Chondrocyte (in vitro differentiated cells): Measurements from ENCODE around the gene ENTPD5. TPM values are rescaled to one million over a fixed set of nuclear protein-coding genes. Genes with fewer than 3 reads are reported as not detected.

Source experiments
- DNase-seq: peaks from one replicate; pipeline ENCODE4 v3.0.0; 2021; ENCODE audit warnings: mixed read lengths, low spot score
- H3K27ac Mint-ChIP-seq: one replicate; pipeline ENCODE4 v1.8.0; 2021; ENCODE audit warnings: mild to moderate bottlenecking, moderate library complexity, mixed read lengths; ENCODE audit not compliant: unreplicated experiment
- H3K27me3 Mint-ChIP-seq: 2 replicates; pipeline ENCODE4 v1.8.0; 2021; ENCODE audit warnings: low read depth, mixed read lengths
- H3K36me3 Mint-ChIP-seq: 2 replicates; pipeline ENCODE4 v1.8.0; 2021; ENCODE audit warnings: low read depth, mixed read lengths
- H3K4me1 Mint-ChIP-seq: 2 replicates; pipeline ENCODE4 v1.8.0; 2021; ENCODE audit warnings: low read depth, mild to moderate bottlenecking, mixed read lengths
- H3K4me3 Mint-ChIP-seq: one replicate; pipeline ENCODE4 v1.8.0; 2021; ENCODE audit warnings: mild to moderate bottlenecking, moderate library complexity, mixed read lengths; ENCODE audit not compliant: unreplicated experiment
- H3K9me3 Mint-ChIP-seq: 2 replicates; pipeline ENCODE4 v1.8.0; 2021; ENCODE audit warnings: low read depth, mixed read lengths
- CTCF ChIP-seq: fragments of 200-600 bp; sonication (generic); IDR thresholded peaks from 2 replicates; pipeline ENCODE4 v1.5.0; 2021; ENCODE audit warnings: antibody characterized with exemption, mild to moderate bottlenecking, moderate library complexity
- total RNA-seq: library from RNA; stranded (reverse); gene quantifications from 3 replicates; pipeline ENCODE4 v1.2.1, GENCODE V29; 2021

ENTPD5 gene
- total RNA-seq, 1 donor from 2014 or later = 19.3 TPM

- peak; percentile 91 for TF ChIP-seq CTCF
- Mint-ChIP-seq H3K36me3 (peaks cover 7% of the 10 kb centered on the region), H3K4me1 (no peaks in the 10 kb centered on the region), H3K27ac (no peak overlapping the region), H3K4me3 (no peak overlapping the region), H3K27me3 (no peaks in the 10 kb centered on the region), H3K9me3 (no peaks in the 10 kb centered on the region)
- no peak for DNase-seq
Measured at GRCh38 chr14:74038020-74038859, 19.2 kb upstream of the ENTPD5 start.

- Mint-ChIP-seq H3K36me3 (peaks cover 9% of the 10 kb centered on the region), H3K4me1 (no peaks in the 10 kb centered on the region), H3K27me3 (no peaks in the 10 kb centered on the region), H3K4me3 (no peak overlapping the region), H3K27ac (no peak overlapping the region), H3K9me3 (no peaks in the 10 kb centered on the region)
- no peak for DNase-seq
- TF ChIP-seq CTCF = no peak
Measured at GRCh38 chr14:74035556-74035955, 16.5 kb upstream of the ENTPD5 start.

GRCh38 chr14:74034572-74034971 is 15.5 kb upstream of the ENTPD5 start:
- no peak for TF ChIP-seq CTCF
- no peaks in the 10 kb centered on the region for H3K27me3 Mint-ChIP-seq
- H3K36me3 Mint-ChIP-seq = peaks cover 6% of the 10 kb centered on the region
- no peaks in the 10 kb centered on the region for H3K4me1 Mint-ChIP-seq
- DNase-seq = no peak
- no peak overlapping the region for H3K27ac Mint-ChIP-seq
- H3K4me3 Mint-ChIP-seq = no peak overlapping the region
- H3K9me3 Mint-ChIP-seq = no peaks in the 10 kb centered on the region

GRCh38 chr14:74029136-74029535 is 10.0 kb upstream of the ENTPD5 start:
- Mint-ChIP-seq H3K4me1 (no peaks in the 10 kb centered on the region), H3K27ac (no peak overlapping the region), H3K27me3 (no peaks in the 10 kb centered on the region), H3K9me3 (no peaks in the 10 kb centered on the region), H3K4me3 (no peak overlapping the region), H3K36me3 (peaks cover 5% of the 10 kb centered on the region)
- TF ChIP-seq CTCF = no peak
- DNase-seq = no peak

- TF ChIP-seq CTCF = no peak
- H3K9me3 Mint-ChIP-seq = no peaks in the 10 kb centered on the region
- H3K27me3 Mint-ChIP-seq = no peaks in the 10 kb centered on the region
- no peaks in the 10 kb centered on the region for H3K36me3 Mint-ChIP-seq
- H3K4me3 Mint-ChIP-seq = no peak overlapping the region
- DNase-seq = no peak
- no peak overlapping the region for H3K27ac Mint-ChIP-seq
- peaks cover 17% of the 10 kb centered on the region for H3K4me1 Mint-ChIP-seq
Measured at GRCh38 chr14:74022346-74022745, 3.3 kb upstream of the ENTPD5 start.
